Liver (tissue), 9 donors: ENCODE results near the gene ANKRD13B. TPM values are rescaled to one million over a fixed set of nuclear protein-coding genes. Genes with fewer than 3 reads are reported as not detected.

Source experiments
- DNase-seq: peaks from one replicate; pipeline ENCODE4 v3.0.0-alpha.2; 2017; ENCODE audit warnings: low spot score
- H3K27ac ChIP-seq, 2 donors: one replicate each; pipeline ENCODE4 v1.7.0; 2013; ENCODE audit warnings: inconsistent platforms in 2 of 2, low read length in 2 of 2, control low read depth in 1 of 2, low read depth in 1 of 2, mild to moderate bottlenecking in 1 of 2
- H3K27me3 ChIP-seq, 4 donors: one replicate each; pipeline versions ENCODE4 v1.6.1 to v1.7.0; 2013; ENCODE audit warnings: low read length in 3 of 4, inconsistent platforms in 1 of 4, mild to moderate bottlenecking in 1 of 4, moderate library complexity in 1 of 4; ENCODE audit not compliant: control insufficient read depth in 4 of 4, insufficient read depth in 4 of 4
- H3K36me3 ChIP-seq, 4 donors: one replicate each; pipeline versions ENCODE4 v1.6.1 to v1.7.0; 2013; ENCODE audit warnings: low read length in 3 of 4, mild to moderate bottlenecking in 3 of 4, low read depth in 1 of 4, moderate library complexity in 1 of 4; ENCODE audit not compliant: control insufficient read depth in 4 of 4, insufficient read depth in 3 of 4
- H3K4me1 ChIP-seq, 4 donors: one replicate each; pipeline versions ENCODE4 v1.6.1 to v1.7.0; 2013; ENCODE audit warnings: low read length in 3 of 4, mild to moderate bottlenecking in 3 of 4, moderate library complexity in 1 of 4; ENCODE audit not compliant: control insufficient read depth in 4 of 4, insufficient read depth in 4 of 4
- H3K4me3 ChIP-seq, 3 donors: one replicate each; pipeline versions ENCODE4 v1.6.1 to v1.7.0; 2013; ENCODE audit warnings: low read length in 3 of 3, control low read depth in 1 of 3, low read depth in 1 of 3, mild to moderate bottlenecking in 1 of 3
- H3K9ac ChIP-seq, 2 donors: one replicate each; pipeline ENCODE4 v1.7.0; 2013; ENCODE audit warnings: low read length in 2 of 2, mild to moderate bottlenecking in 2 of 2, moderate library complexity in 2 of 2, control low read depth in 1 of 2, low read depth in 1 of 2
- H3K9me3 ChIP-seq, 4 donors: one replicate each; pipeline versions ENCODE4 v1.6.1 to v1.7.0; 2013; ENCODE audit warnings: low read length in 3 of 4; ENCODE audit not compliant: control insufficient read depth in 4 of 4
- EGR1 ChIP-seq, 2 donors: IDR thresholded peaks; 2 replicates each; pipeline ENCODE4 v1.6.1; 2016 to 2018; ENCODE audit warnings: antibody characterized with exemption in 2 of 2, low read depth in 2 of 2
- FOXA1 ChIP-seq: IDR thresholded peaks from 2 replicates; pipeline ENCODE4 v1.6.1; 2016; ENCODE audit warnings: antibody characterized with exemption
- FOXA2 ChIP-seq: IDR thresholded peaks from 2 replicates; pipeline ENCODE4 v1.6.1; 2016; ENCODE audit warnings: antibody characterized with exemption
- GABPA ChIP-seq, 2 donors: IDR thresholded peaks in 1 of 2; conservative IDR thresholded peaks in 1 of 2; 2 replicates each; pipeline ENCODE4 v1.6.1; 2016; ENCODE audit warnings: antibody characterized with exemption in 2 of 2, mild to moderate bottlenecking in 1 of 2, moderate library complexity in 1 of 2
- HNF4A ChIP-seq, 2 donors: conservative IDR thresholded peaks; 2 replicates each; pipeline ENCODE4 v1.6.1; 2016; ENCODE audit warnings: antibody characterized with exemption in 2 of 2, mild to moderate bottlenecking in 2 of 2
- HNF4G ChIP-seq: IDR thresholded peaks from 2 replicates; pipeline ENCODE4 v1.6.1; 2016; ENCODE audit warnings: antibody characterized with exemption
- JUND ChIP-seq, 2 donors: IDR thresholded peaks; 2 replicates each; pipeline ENCODE4 v1.6.1; 2016; ENCODE audit warnings: antibody characterized with exemption in 2 of 2
- NR2F2 ChIP-seq: IDR thresholded peaks from 2 replicates; pipeline ENCODE4 v1.6.1; 2016; ENCODE audit warnings: antibody characterized with exemption
- RAD21 ChIP-seq, 2 donors: IDR thresholded peaks; 2 replicates each; pipeline ENCODE4 v1.6.1; 2016; ENCODE audit warnings: antibody characterized with exemption in 2 of 2, mild to moderate bottlenecking in 2 of 2
- RXRA ChIP-seq, 2 donors: IDR thresholded peaks; 2 replicates each; pipeline ENCODE4 v1.6.1; 2017 to 2018; ENCODE audit warnings: antibody characterized with exemption in 2 of 2, mild to moderate bottlenecking in 1 of 2
- SP1 ChIP-seq: IDR thresholded peaks from 2 replicates; pipeline ENCODE4 v1.6.1; 2018; ENCODE audit warnings: antibody characterized with exemption, mild to moderate bottlenecking
- TAF1 ChIP-seq: conservative IDR thresholded peaks from 2 replicates; pipeline ENCODE4 v1.6.1; 2016; ENCODE audit warnings: antibody characterized with exemption, mild to moderate bottlenecking
- YY1 ChIP-seq: IDR thresholded peaks from 2 replicates; pipeline ENCODE4 v1.6.1; 2016; ENCODE audit warnings: antibody characterized with exemption, mild to moderate bottlenecking
- WGBS: extraction: QIAGEN DNeasy Blood & Tissue Kit; methylation state at CpG from one replicate; pipeline ENCODE4 v1.1.7; 2013; 5-methylcytosine and 5-hydroxymethylcytosine counted together
- polyA plus RNA-seq, 2 donors: library from polyadenylated mRNA; stranded (reverse) in 1 of 2; unstranded in 1 of 2; fragments of 200-250 nt in 1 of 2; fragments of >200 nt in 1 of 2; fragmentation: Nextera tagmentation in 1 of 2; extraction: Ambion mirVana in 1 of 2; gene quantifications; one replicate each; pipeline versions ENCODE4 v1.2.1 to v1.2.3, GENCODE V29; 2013 to 2015
- total RNA-seq, 2 donors: library from RNA; depleted of rRNA; stranded (reverse); fragments of >200 nt; gene quantifications; one replicate each; pipeline ENCODE4 v1.2.3, GENCODE V29; 2014
- TF ChIP-seq, protein P1 (sequence below): fragments of 150-350 bp; IDR thresholded peaks from 2 replicates; pipeline ENCODE4 v1.5.1; 2017; ENCODE audit warnings: improper control_type of control experiment, low read depth, low read length; ENCODE audit not compliant: missing input control
- TF ChIP-seq, protein P2 (sequence below): IDR thresholded peaks from 2 replicates; pipeline ENCODE4 v1.6.1; 2016; ENCODE audit warnings: antibody characterized with exemption, mild to moderate bottlenecking
- TF ChIP-seq, protein P3 (sequence below): IDR thresholded peaks from 2 replicates; pipeline ENCODE4 v1.6.1; 2016; ENCODE audit warnings: antibody characterized with exemption
- TF ChIP-seq, protein P4 (sequence below): IDR thresholded peaks from 2 replicates; pipeline ENCODE4 v1.6.1; 2016; ENCODE audit warnings: antibody characterized with exemption
- TF ChIP-seq, protein P5 (sequence below): IDR thresholded peaks from 2 replicates; pipeline ENCODE4 v1.6.1; 2016; ENCODE audit warnings: antibody characterized with exemption
- donor health status: healthy.
- donor health status: healthy.
- donor health status: healthy.
- donor health status: healthy.
- donor health status: healthy.

Gene ANKRD13B
- total and polyA plus RNA-seq, 4 donors = 0.06 to 1.6 (median 0.51) TPM

DNA sequence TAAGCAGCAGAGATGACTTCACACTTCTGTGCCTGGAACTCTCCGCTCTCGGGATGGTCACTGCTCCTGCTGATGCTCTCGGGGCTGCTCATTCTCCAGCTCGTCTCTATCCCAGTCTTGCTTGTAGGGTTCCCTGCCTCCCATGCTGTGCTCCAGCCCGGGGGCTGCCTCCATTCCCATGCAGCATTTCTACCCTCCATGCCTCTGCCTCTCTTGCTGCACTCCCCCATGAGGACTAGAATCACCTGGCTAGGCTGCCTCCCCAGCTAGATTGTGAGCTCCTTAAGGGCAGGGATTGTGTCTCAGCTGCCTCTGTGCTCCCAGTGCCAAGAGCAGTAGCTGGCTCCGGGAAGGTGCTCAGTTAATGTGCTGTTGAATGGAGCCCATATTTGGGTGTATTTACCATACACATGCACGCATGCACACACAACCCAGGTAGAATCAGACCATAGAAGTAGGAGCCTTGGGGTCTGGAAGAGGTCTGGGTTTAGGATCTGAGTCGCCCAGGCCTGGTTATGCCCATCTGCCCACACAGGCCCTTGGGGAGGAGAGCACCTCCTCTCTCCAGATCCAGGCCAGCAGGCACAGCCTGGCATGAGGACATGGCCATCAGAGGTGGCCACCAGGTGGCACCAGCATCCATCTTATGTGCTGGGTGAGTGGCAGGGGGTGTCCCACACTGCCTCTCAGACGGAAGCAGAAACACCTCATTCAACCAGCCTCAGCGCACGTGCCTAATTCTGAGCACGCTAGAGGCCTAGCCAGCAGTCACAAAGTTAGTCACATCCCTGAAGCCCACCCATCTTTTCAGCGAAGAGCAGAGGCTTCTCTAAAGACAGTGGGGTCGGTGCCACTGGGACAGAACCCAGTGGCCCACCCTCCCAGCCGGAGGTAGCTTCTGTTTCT, 12.8 kb upstream of the ANKRD13B start:
- no peak overlapping the region for H3K27ac ChIP-seq
- no peaks in the 10 kb centered on the region for H3K27me3 ChIP-seq
- 62% methylated on average over 15 of the region's 15 CpGs for WGBS
- DNase-seq = peak; percentile 76
- H3K36me3 ChIP-seq = peaks cover 0 to 25% (median 5%) of the 10 kb centered on the region in 4 donors
- H3K9ac ChIP-seq = no peak overlapping the region
- no peaks in the 10 kb centered on the region for H3K9me3 ChIP-seq
- TF ChIP-seq TAF1 (no peak), RAD21 (IDR thresholded peaks at IDR 0.05) (peak; percentile 91 to 96), JUND (IDR thresholded peaks at IDR 0.05) (no peak)
- TF ChIP-seq, protein P1, sequence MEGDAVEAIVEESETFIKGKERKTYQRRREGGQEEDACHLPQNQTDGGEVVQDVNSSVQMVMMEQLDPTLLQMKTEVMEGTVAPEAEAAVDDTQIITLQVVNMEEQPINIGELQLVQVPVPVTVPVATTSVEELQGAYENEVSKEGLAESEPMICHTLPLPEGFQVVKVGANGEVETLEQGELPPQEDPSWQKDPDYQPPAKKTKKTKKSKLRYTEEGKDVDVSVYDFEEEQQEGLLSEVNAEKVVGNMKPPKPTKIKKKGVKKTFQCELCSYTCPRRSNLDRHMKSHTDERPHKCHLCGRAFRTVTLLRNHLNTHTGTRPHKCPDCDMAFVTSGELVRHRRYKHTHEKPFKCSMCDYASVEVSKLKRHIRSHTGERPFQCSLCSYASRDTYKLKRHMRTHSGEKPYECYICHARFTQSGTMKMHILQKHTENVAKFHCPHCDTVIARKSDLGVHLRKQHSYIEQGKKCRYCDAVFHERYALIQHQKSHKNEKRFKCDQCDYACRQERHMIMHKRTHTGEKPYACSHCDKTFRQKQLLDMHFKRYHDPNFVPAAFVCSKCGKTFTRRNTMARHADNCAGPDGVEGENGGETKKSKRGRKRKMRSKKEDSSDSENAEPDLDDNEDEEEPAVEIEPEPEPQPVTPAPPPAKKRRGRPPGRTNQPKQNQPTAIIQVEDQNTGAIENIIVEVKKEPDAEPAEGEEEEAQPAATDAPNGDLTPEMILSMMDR = peak; percentile 87
- H3K4me1 ChIP-seq = peaks cover 2 to 4% (median 4%) of the 10 kb centered on the region in 4 donors
- no peak overlapping the region for H3K4me3 ChIP-seq

DNA sequence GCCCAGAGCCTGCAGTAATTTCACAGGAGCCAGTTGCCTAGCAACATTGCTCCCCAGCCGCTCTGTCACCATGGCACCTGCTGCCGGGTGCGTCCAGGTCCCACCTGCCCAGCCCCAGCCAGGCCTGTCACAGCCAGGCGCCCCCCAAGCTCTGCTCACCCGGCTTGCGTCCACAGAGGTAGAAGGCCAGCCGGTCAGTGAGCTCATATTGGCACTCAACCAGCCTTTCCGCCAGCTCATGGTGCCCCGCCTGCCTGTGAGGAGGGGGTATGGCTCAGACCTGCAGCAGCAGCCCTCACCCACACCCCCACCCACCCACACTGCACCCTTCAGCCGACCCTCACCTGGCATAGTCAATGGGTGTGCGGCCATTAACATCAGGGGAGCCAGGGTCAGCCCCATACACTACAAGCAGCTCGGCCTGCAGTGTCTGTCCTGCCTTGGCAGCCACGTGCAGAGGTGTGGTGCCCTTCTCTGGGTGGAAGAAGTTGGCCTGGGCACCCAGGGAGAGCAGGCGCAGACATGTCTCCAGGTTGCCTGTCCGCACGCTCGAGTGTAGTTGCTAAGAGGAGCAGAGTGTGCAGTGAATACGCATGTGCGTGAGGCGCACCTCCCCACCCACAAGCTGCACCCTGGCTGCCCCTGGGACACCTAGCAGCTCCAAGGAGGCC, 11.2 kb upstream of the ANKRD13B start:
- no peak for DNase-seq
- H3K27me3 ChIP-seq = no peaks in the 10 kb centered on the region
- WGBS = 89% methylated on average over 20 of the region's 20 CpGs
- no peak overlapping the region for H3K9ac ChIP-seq
- peaks cover 0 to 15% (median 3%) of the 10 kb centered on the region in 4 donors for H3K36me3 ChIP-seq
- H3K9me3 ChIP-seq = no peaks in the 10 kb centered on the region
- H3K27ac ChIP-seq = no peak overlapping the region
- H3K4me1 ChIP-seq = peaks cover 0 to 3% (median 0%) of the 10 kb centered on the region in 4 donors
- H3K4me3 ChIP-seq = no peak overlapping the region
- TF ChIP-seq, protein P1 = no peak
- TF ChIP-seq NR2F2 = no peak
- TF ChIP-seq, protein P2, sequence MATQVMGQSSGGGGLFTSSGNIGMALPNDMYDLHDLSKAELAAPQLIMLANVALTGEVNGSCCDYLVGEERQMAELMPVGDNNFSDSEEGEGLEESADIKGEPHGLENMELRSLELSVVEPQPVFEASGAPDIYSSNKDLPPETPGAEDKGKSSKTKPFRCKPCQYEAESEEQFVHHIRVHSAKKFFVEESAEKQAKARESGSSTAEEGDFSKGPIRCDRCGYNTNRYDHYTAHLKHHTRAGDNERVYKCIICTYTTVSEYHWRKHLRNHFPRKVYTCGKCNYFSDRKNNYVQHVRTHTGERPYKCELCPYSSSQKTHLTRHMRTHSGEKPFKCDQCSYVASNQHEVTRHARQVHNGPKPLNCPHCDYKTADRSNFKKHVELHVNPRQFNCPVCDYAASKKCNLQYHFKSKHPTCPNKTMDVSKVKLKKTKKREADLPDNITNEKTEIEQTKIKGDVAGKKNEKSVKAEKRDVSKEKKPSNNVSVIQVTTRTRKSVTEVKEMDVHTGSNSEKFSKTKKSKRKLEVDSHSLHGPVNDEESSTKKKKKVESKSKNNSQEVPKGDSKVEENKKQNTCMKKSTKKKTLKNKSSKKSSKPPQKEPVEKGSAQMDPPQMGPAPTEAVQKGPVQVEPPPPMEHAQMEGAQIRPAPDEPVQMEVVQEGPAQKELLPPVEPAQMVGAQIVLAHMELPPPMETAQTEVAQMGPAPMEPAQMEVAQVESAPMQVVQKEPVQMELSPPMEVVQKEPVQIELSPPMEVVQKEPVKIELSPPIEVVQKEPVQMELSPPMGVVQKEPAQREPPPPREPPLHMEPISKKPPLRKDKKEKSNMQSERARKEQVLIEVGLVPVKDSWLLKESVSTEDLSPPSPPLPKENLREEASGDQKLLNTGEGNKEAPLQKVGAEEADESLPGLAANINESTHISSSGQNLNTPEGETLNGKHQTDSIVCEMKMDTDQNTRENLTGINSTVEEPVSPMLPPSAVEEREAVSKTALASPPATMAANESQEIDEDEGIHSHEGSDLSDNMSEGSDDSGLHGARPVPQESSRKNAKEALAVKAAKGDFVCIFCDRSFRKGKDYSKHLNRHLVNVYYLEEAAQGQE = no peak
- no peak for TF ChIP-seq JUND (IDR thresholded peaks at IDR 0.05)
- no peak for TF ChIP-seq TAF1
- TF ChIP-seq GABPA (IDR thresholded peaks at IDR 0.05 in 1 of 2, conservative IDR thresholded peaks at IDR 0.05 in 1 of 2) = no peak
- TF ChIP-seq RAD21 (IDR thresholded peaks at IDR 0.05) = no peak
- TF ChIP-seq, protein P3, sequence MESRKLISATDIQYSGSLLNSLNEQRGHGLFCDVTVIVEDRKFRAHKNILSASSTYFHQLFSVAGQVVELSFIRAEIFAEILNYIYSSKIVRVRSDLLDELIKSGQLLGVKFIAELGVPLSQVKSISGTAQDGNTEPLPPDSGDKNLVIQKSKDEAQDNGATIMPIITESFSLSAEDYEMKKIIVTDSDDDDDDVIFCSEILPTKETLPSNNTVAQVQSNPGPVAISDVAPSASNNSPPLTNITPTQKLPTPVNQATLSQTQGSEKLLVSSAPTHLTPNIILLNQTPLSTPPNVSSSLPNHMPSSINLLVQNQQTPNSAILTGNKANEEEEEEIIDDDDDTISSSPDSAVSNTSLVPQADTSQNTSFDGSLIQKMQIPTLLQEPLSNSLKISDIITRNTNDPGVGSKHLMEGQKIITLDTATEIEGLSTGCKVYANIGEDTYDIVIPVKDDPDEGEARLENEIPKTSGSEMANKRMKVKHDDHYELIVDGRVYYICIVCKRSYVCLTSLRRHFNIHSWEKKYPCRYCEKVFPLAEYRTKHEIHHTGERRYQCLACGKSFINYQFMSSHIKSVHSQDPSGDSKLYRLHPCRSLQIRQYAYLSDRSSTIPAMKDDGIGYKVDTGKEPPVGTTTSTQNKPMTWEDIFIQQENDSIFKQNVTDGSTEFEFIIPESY = no peak
- TF ChIP-seq HNF4A (conservative IDR thresholded peaks at IDR 0.05) = no peak
- no peak for TF ChIP-seq EGR1 (IDR thresholded peaks at IDR 0.05; ENCODE audit: low read depth in 2 of 2)
- TF ChIP-seq HNF4G = no peak
- TF ChIP-seq, protein P4, sequence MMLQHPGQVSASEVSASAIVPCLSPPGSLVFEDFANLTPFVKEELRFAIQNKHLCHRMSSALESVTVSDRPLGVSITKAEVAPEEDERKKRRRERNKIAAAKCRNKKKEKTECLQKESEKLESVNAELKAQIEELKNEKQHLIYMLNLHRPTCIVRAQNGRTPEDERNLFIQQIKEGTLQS = no peak
- TF ChIP-seq RXRA (IDR thresholded peaks at IDR 0.05) = no peak
- TF ChIP-seq FOXA1 = no peak
- TF ChIP-seq YY1 = no peak
- TF ChIP-seq, protein P5, sequence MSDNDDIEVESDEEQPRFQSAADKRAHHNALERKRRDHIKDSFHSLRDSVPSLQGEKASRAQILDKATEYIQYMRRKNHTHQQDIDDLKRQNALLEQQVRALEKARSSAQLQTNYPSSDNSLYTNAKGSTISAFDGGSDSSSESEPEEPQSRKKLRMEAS = no peak
- no peak for TF ChIP-seq SP1
- TF ChIP-seq FOXA2 = no peak
